Measurements from ENCODE around the gene USP36.

The USP36 gene

GRCh38 chr17:78804777-78805176 is 35.8 kb downstream of the USP36 start:
- Histone ChIP-seq H3K4me3 (ENCODE audit: low read depth in 1 of 2, low read length in 2 of 2) (no peak overlapping the region), H3K27me3 (ENCODE audit: low read depth, low read length) (no peaks in the 10 kb centered on the region), H3K9me3 (ENCODE audit: control insufficient read depth in 1 of 2, low read length in 2 of 2) (no peaks in the 10 kb centered on the region), H3K27ac (ENCODE audit: low read length) (no peak overlapping the region), H3K36me3 (ENCODE audit: control insufficient read depth in 1 of 2, insufficient read depth in 2 of 2, low read length in 2 of 2) (peaks cover 59 to 78% of the 10 kb centered on the region in 2 donors), H3K4me1 (ENCODE audit: control insufficient read depth in 1 of 2, insufficient read depth in 2 of 2, low read length in 2 of 2) (no peaks in the 10 kb centered on the region)

DNA sequence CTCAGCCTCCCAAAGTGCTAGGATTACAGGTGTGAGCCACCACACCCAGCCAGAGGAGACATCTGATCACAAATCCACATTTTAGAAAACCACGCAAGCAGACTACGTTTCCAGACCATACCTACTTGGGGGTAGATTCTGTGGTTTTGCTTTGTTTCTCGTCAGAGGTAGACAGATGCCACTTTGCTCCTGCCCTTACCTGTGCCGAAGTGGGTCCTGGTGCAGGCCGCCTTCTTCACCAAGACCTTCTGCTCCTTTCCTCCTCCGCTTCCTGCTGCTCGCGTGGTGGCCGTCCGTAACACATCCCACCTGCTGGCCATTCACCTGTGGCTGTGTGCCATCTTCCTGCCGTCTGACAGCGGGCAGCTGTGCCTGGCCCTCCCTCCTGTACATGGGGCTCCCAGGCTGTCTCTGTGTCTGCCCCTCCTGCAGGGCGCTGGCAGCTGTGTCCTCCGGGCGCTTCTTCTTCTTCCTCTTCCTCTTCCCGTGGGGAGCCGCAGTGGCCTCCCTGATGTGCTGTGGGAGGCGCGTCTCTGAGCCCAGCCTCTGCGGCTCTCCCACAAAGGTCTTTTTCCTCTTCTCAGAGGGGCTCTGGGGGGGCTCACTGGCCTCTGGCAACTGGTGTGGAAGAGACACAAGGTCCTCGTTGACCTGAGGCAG is 37.3 kb downstream of the USP36 start:
- Histone ChIP-seq H3K27me3 (ENCODE audit: low read depth, low read length) (no peaks in the 10 kb centered on the region), H3K4me1 (ENCODE audit: control insufficient read depth in 1 of 2, insufficient read depth in 2 of 2, low read length in 2 of 2) (peaks cover 0 to 4% of the 10 kb centered on the region in 2 donors), H3K9me3 (ENCODE audit: control insufficient read depth in 1 of 2, low read length in 2 of 2) (no peaks in the 10 kb centered on the region), H3K27ac (ENCODE audit: low read length) (no peak overlapping the region), H3K36me3 (ENCODE audit: control insufficient read depth in 1 of 2, insufficient read depth in 2 of 2, low read length in 2 of 2) (peaks cover 62 to 78% of the 10 kb centered on the region in 2 donors), H3K4me3 (ENCODE audit: low read depth in 1 of 2, low read length in 2 of 2) (no peak overlapping the region)

DNA sequence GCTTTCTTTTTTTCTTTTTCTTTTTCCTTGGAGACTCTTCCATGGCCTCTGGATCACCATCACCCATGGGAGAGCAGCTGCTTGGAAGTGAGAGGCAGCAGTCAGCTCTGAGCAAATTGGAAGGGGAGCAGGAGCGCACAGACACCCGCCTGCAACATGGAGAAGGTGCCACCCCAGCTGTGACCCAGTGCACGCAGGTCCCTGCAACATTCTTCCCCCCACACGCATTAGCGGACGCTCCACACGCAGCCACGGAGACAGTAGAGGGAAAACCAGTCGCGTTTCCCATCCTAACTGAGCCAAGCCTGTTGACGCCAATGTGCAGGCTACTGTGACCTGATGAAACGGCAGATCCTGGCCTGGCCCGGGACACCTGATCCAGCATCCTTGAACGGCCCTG is 38.2 kb downstream of the USP36 start:
- H3K36me3 ChIP-seq (ENCODE audit: control insufficient read depth in 1 of 2, insufficient read depth in 2 of 2, low read length in 2 of 2) = peaks cover 66 to 77% of the 10 kb centered on the region in 2 donors
- H3K4me1 ChIP-seq (ENCODE audit: control insufficient read depth in 1 of 2, insufficient read depth in 2 of 2, low read length in 2 of 2) = peaks cover 0 to 4% of the 10 kb centered on the region in 2 donors
- H3K4me3 ChIP-seq (ENCODE audit: low read depth in 1 of 2, low read length in 2 of 2) = no peak overlapping the region
- H3K27ac ChIP-seq (ENCODE audit: low read length) = no peak overlapping the region
- no peaks in the 10 kb centered on the region for H3K27me3 ChIP-seq (ENCODE audit: low read depth, low read length)
- H3K9me3 ChIP-seq (ENCODE audit: control insufficient read depth in 1 of 2, low read length in 2 of 2) = no peaks in the 10 kb centered on the region

DNA sequence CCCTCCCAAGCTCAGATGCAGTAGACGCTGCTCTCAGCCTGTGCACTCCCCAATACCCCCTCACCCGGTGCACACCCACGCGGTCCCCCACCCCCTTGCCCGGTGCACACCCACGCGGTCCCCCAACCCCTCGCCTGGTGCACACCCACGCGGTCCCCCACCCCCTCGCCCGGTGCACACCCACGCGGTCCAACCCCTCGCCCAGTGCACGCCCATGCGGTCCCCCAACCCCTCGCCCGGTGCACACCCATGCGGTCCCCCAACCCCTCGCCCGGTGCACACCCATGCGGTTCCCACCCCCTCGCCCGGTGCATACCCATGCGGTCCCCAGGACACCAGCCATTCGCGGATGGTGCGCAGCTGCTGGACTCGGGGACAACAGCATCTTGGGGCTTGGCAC is 38.6 kb downstream of the USP36 start:
- Histone ChIP-seq H3K27me3 (ENCODE audit: low read depth, low read length) (no peaks in the 10 kb centered on the region), H3K27ac (ENCODE audit: low read length) (no peak overlapping the region), H3K36me3 (ENCODE audit: control insufficient read depth in 1 of 2, insufficient read depth in 2 of 2, low read length in 2 of 2) (peaks cover 66 to 77% of the 10 kb centered on the region in 2 donors), H3K9me3 (ENCODE audit: control insufficient read depth in 1 of 2, low read length in 2 of 2) (no peaks in the 10 kb centered on the region), H3K4me1 (ENCODE audit: control insufficient read depth in 1 of 2, insufficient read depth in 2 of 2, low read length in 2 of 2) (peaks cover 0 to 4% of the 10 kb centered on the region in 2 donors), H3K4me3 (ENCODE audit: low read depth in 1 of 2, low read length in 2 of 2) (no peak overlapping the region)

DNA sequence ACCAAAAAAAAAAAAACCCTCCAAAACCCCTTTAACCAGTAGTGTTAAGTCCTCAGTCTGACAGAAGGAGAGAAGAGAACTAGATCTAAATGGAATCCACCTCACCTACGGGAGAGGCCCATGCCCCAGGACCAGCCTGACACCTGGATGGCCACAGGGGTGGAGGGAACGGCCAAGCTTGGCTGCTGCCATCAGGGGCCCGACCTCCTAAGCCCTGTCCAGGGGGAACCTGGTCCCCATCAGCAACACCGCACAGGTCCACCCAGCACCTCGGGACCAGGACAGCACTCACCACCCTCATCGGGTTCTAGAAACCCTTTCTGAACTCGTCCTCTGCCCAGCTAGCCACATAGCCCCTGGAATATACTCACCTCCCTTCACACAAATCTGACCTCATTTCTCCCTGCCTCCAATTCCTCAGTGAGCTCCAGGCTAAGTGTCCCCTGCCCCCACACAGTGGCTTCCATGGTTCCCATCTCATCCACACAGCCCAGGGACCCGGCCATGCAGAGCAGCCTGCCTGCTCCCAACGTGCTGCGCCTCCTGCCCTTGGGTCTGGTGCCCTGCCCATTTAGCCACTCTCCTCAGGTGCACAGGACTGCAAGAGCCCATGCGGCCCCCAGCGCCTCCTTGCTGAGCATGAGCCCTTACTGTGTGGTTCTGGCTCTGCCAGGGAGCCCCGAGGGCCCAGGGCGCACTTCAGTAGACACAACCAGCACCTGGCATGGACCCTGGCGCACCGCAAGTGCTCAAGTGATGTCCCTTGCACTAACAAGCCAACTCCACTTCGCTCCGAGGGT is 40.3 kb downstream of the USP36 start:
- Histone ChIP-seq H3K9me3 (ENCODE audit: control insufficient read depth in 1 of 2, low read length in 2 of 2) (no peaks in the 10 kb centered on the region), H3K4me3 (ENCODE audit: low read depth in 1 of 2, low read length in 2 of 2) (no peak overlapping the region), H3K36me3 (ENCODE audit: control insufficient read depth in 1 of 2, insufficient read depth in 2 of 2, low read length in 2 of 2) (peaks cover 63 to 76% of the 10 kb centered on the region in 2 donors), H3K4me1 (ENCODE audit: control insufficient read depth in 1 of 2, insufficient read depth in 2 of 2, low read length in 2 of 2) (peaks cover 0 to 4% of the 10 kb centered on the region in 2 donors), H3K27ac (ENCODE audit: low read length) (no peak overlapping the region), H3K27me3 (ENCODE audit: low read depth, low read length) (no peaks in the 10 kb centered on the region)

DNA sequence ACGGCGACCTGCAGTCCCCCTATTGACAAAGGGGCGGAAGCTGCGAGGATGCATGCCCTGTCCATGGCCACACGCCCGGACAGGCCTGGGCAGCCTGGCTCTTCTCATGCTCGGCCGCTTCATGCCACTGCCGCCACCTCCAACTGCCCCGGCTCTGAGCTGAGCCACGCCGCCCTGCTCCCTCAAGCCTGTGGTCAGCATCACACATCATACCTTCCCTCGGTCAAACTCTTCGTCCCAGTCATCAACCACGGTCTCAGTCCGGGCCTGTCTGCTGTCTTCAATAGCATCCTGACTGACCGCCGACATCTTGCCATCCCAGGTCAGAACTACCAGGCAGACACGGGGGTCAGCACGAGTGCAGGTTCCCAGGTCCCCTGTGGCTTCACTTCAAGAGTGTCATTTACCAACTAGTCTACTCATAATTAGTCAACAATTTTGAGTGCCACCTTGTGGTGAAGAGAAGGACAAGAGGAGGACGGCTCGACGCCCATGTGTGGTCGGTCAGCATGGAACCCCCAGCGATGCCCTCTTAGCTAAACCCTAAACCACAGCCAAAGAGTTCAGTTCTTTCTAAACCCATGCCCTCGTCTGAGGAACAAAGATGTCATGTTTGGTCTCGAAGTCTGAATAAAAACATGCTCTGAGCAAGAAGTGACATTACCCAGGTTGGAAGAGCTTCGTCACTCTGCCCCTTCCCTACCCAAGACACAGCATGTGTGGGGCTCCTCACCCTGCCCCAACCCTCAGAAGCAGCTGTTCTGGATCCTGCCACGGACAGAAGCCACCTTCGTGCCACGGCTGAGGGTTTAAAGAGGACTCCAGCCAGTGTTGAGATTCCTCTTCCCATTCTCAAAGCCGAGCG is 41.7 kb downstream of the USP36 start:
- peaks cover 0 to 4% of the 10 kb centered on the region in 2 donors for H3K4me1 ChIP-seq (ENCODE audit: control insufficient read depth in 1 of 2, insufficient read depth in 2 of 2, low read length in 2 of 2)
- H3K36me3 ChIP-seq (ENCODE audit: control insufficient read depth in 1 of 2, insufficient read depth in 2 of 2, low read length in 2 of 2) = peaks cover 60 to 82% of the 10 kb centered on the region in 2 donors
- H3K4me3 ChIP-seq (ENCODE audit: low read depth in 1 of 2, low read length in 2 of 2) = no peak overlapping the region
- no peaks in the 10 kb centered on the region for H3K9me3 ChIP-seq (ENCODE audit: control insufficient read depth in 1 of 2, low read length in 2 of 2)
- H3K27me3 ChIP-seq (ENCODE audit: low read depth, low read length) = no peaks in the 10 kb centered on the region
- no peak overlapping the region for H3K27ac ChIP-seq (ENCODE audit: low read length)

- H3K9me3 ChIP-seq (ENCODE audit: control insufficient read depth in 1 of 2, low read length in 2 of 2) = no peaks in the 10 kb centered on the region
- no peak overlapping the region for H3K4me3 ChIP-seq (ENCODE audit: low read depth in 1 of 2, low read length in 2 of 2)
- peaks cover 58 to 73% of the 10 kb centered on the region in 2 donors for H3K36me3 ChIP-seq (ENCODE audit: control insufficient read depth in 1 of 2, insufficient read depth in 2 of 2, low read length in 2 of 2)
- H3K4me1 ChIP-seq (ENCODE audit: control insufficient read depth in 1 of 2, insufficient read depth in 2 of 2, low read length in 2 of 2) = peaks cover 0 to 4% of the 10 kb centered on the region in 2 donors
- H3K27ac ChIP-seq (ENCODE audit: low read length) = no peak overlapping the region
- H3K27me3 ChIP-seq (ENCODE audit: low read depth, low read length) = no peaks in the 10 kb centered on the region
Measured at GRCh38 chr17:78797691-78798585, 42.7 kb downstream of the USP36 start.

- Histone ChIP-seq H3K4me3 (ENCODE audit: low read depth in 1 of 2, low read length in 2 of 2) (no peak overlapping the region), H3K36me3 (ENCODE audit: control insufficient read depth in 1 of 2, insufficient read depth in 2 of 2, low read length in 2 of 2) (peaks cover 51 to 66% of the 10 kb centered on the region in 2 donors), H3K27ac (ENCODE audit: low read length) (no peak overlapping the region), H3K27me3 (ENCODE audit: low read depth, low read length) (no peaks in the 10 kb centered on the region), H3K9me3 (ENCODE audit: control insufficient read depth in 1 of 2, low read length in 2 of 2) (no peaks in the 10 kb centered on the region), H3K4me1 (ENCODE audit: control insufficient read depth in 1 of 2, insufficient read depth in 2 of 2, low read length in 2 of 2) (peaks cover 0 to 4% of the 10 kb centered on the region in 2 donors)
Measured at GRCh38 chr17:78797213-78797612, 43.4 kb downstream of the USP36 start.

GRCh38 chr17:78796517-78796900 is 44.1 kb downstream of the USP36 start:
- H3K27ac ChIP-seq (ENCODE audit: low read length) = no peak overlapping the region

DNA sequence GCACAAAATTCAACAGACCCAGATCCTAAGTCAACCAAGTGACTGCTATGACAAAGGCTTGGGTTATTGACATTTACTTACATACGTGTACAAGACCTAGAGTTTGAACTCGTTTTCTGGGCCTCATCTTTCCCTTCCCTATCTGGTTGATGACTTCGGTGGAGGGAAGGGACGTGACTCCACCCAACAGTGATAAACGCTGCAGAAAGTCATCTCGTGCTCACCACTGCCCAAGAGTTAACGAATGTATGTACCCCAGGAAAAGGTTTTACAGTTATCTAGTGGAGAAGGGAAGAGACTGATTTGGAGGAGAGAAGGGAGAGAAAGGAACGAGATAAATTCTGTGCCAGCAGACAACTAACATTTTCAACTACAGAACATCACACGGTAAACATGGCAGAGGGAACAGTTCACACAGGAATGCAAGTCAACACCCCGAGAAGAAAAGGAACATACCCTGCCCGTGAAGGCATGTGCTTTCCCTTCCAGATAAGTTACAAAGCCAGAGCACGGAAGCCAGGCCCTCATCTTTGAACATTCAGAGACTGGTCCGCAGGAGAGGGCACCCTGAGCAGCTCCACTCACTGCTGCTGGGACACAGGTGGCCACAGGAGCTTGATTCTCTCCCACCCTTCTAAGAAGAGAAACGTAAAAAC is 44.6 kb downstream of the USP36 start:
- H3K27ac ChIP-seq (ENCODE audit: low read length) = no peak overlapping the region
- peaks cover 0 to 4% of the 10 kb centered on the region in 2 donors for H3K4me1 ChIP-seq (ENCODE audit: control insufficient read depth in 1 of 2, insufficient read depth in 2 of 2, low read length in 2 of 2)
- H3K27me3 ChIP-seq (ENCODE audit: low read depth, low read length) = no peaks in the 10 kb centered on the region
- no peaks in the 10 kb centered on the region for H3K9me3 ChIP-seq (ENCODE audit: control insufficient read depth in 1 of 2, low read length in 2 of 2)
- H3K36me3 ChIP-seq (ENCODE audit: control insufficient read depth in 1 of 2, insufficient read depth in 2 of 2, low read length in 2 of 2) = peaks cover 46 to 59% of the 10 kb centered on the region in 2 donors
- H3K4me3 ChIP-seq (ENCODE audit: low read depth in 1 of 2, low read length in 2 of 2) = no peak overlapping the region

More at GRCh38 chr17:78796517-78796900, 44.1 kb downstream of the USP36 start:
- no peaks in the 10 kb centered on the region for H3K9me3 ChIP-seq (ENCODE audit: control insufficient read depth in 1 of 2, low read length in 2 of 2)
- peaks cover 0 to 4% of the 10 kb centered on the region in 2 donors for H3K4me1 ChIP-seq (ENCODE audit: control insufficient read depth in 1 of 2, insufficient read depth in 2 of 2, low read length in 2 of 2)
- H3K36me3 ChIP-seq (ENCODE audit: control insufficient read depth in 1 of 2, insufficient read depth in 2 of 2, low read length in 2 of 2) = peaks cover 49 to 62% of the 10 kb centered on the region in 2 donors
- H3K4me3 ChIP-seq (ENCODE audit: low read depth in 1 of 2, low read length in 2 of 2) = no peak overlapping the region
- no peaks in the 10 kb centered on the region for H3K27me3 ChIP-seq (ENCODE audit: low read depth, low read length)

Data from muscle layer of duodenum (tissue), 2 donors.